ENCODE results near the gene ACTN2. TPM values are rescaled to one million over a fixed set of nuclear protein-coding genes. Genes with fewer than 3 reads are reported as not detected.
A peak's percentile ranks its signal among the peaks of the same experiment; 100 is the strongest.

The ACTN2 gene
- total RNA-seq, 1 donor from 2014 or later, result 660 TPM

DNA sequence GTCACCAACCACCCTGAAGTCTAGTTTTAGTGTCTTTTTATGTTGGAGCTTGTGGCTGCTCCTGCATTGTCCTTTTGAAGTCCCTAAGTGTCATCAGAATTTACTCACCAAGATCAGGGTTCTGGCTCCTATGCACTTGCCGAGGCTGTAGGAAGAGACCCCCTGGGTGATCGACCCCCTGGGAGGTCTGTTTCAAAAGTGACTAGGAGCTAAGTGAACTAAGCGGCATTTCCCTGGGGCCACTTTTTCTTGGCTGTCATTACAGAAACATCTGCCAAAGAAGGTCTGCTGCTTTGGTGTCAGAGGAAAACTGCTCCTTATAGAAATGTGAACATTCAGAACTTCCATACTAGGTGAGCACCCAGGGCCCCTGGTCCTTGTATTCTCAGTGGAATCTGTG lies 39.4 kb downstream of the ACTN2 start:
- H3K4me3 ChIP-seq (ENCODE audit: low read length in 3 of 3), result no peak overlapping the region
- H3K4me1 ChIP-seq (ENCODE audit: control insufficient read depth in 3 of 3, insufficient read depth in 3 of 3, low read length in 3 of 3), result peaks cover 4 to 30% (median 23%) of the 10 kb centered on the region in 3 donors
- H3K27ac ChIP-seq (ENCODE audit: low read depth, low read length), result no peak overlapping the region
- H3K9me3 ChIP-seq (ENCODE audit: control insufficient read depth in 3 of 3, low read length in 3 of 3), result no peaks in the 10 kb centered on the region
- H3K27me3 ChIP-seq (ENCODE audit: control insufficient read depth in 3 of 3, insufficient read depth in 3 of 3, low read length in 3 of 3), result no peaks in the 10 kb centered on the region
- H3K9ac ChIP-seq (ENCODE audit: low read depth in 1 of 3, low read length in 3 of 3), result peak overlapping the region in 1 of 3 donors; percentile 25
- peaks cover 43 to 55% (median 47%) of the 10 kb centered on the region in 3 donors for H3K36me3 ChIP-seq (ENCODE audit: control insufficient read depth in 3 of 3, insufficient read depth in 3 of 3, low read length in 3 of 3)

DNA sequence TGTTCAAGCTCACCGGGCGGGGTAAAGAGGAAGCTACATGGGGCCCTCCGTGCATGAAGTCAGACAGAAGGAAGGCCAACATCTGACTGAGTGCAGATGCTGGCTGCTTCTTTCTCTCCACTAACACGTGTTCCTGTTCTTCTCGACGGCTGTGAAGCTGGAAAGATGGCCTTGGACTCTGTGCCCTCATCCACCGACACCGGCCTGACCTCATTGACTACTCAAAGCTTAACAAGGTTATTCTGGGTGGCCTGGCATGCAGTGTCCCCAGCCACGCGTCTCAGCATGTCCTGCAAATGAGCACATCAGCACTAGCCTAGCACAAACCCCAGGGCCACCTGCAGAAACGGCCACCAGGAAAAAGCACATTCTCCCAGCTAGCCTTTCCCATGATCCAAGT lies 41.2 kb downstream of the ACTN2 start:
- Histone ChIP-seq H3K4me1 (ENCODE audit: control insufficient read depth in 3 of 3, insufficient read depth in 3 of 3, low read length in 3 of 3) (peaks cover 4 to 30% (median 23%) of the 10 kb centered on the region in 3 donors), H3K9ac (ENCODE audit: low read depth in 1 of 3, low read length in 3 of 3) (peak overlapping the region in 1 of 3 donors; percentile 41), H3K27me3 (ENCODE audit: control insufficient read depth in 3 of 3, insufficient read depth in 3 of 3, low read length in 3 of 3) (no peaks in the 10 kb centered on the region), H3K36me3 (ENCODE audit: control insufficient read depth in 3 of 3, insufficient read depth in 3 of 3, low read length in 3 of 3) (peaks cover 41 to 62% (median 51%) of the 10 kb centered on the region in 3 donors), H3K27ac (ENCODE audit: low read depth, low read length) (peak overlapping the region; percentile 41), H3K9me3 (ENCODE audit: control insufficient read depth in 3 of 3, low read length in 3 of 3) (no peaks in the 10 kb centered on the region), H3K4me3 (ENCODE audit: low read length in 3 of 3) (no peak overlapping the region)

DNA sequence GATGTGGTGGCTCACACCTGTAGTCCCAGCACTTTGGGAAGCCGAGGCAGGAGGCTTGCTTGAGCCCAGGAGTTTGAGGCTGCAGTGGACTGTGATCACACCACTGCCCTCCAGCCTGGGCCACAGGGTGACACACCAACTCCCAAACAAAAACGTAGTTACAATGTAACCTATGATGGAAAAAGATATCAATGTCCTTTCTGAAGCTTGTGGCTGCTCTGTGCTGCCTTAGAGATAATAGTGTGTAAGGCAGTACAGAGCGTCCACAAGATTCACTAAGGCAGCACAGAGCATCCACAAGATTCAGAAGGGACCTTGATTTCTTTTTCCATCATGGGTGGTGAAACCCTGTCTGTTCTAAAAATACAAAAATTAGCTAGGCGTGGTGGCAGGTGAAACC lies 42.5 kb downstream of the ACTN2 start:
- peaks cover 4 to 30% (median 23%) of the 10 kb centered on the region in 3 donors for H3K4me1 ChIP-seq (ENCODE audit: control insufficient read depth in 3 of 3, insufficient read depth in 3 of 3, low read length in 3 of 3)
- H3K4me3 ChIP-seq (ENCODE audit: low read length in 3 of 3), result no peak overlapping the region
- H3K27ac ChIP-seq (ENCODE audit: low read depth, low read length), result no peak overlapping the region
- peaks cover 47 to 70% (median 54%) of the 10 kb centered on the region in 3 donors for H3K36me3 ChIP-seq (ENCODE audit: control insufficient read depth in 3 of 3, insufficient read depth in 3 of 3, low read length in 3 of 3)
- no peaks in the 10 kb centered on the region for H3K9me3 ChIP-seq (ENCODE audit: control insufficient read depth in 3 of 3, low read length in 3 of 3)
- H3K27me3 ChIP-seq (ENCODE audit: control insufficient read depth in 3 of 3, insufficient read depth in 3 of 3, low read length in 3 of 3), result no peaks in the 10 kb centered on the region
- peak overlapping the region in 1 of 3 donors; percentile 3 for H3K9ac ChIP-seq (ENCODE audit: low read depth in 1 of 3, low read length in 3 of 3)

DNA sequence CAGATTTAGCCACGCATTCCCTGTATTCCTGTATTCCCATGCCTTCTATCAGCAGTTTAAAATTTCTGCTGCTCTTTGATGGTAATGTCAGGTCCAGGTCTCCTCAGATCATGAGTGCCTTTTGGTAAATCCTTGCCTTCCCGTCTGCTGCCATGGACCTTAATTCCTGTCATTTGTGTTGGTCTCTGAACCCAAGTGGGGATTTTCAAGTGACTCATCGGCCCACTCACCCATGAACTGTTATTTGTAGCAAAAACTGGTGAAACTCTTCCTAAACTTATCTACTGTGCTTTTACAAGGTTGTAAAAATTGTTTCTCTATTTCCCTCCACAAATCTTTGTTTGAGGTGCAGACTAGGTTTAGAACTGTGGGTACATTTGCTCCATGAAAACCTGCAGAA lies 47.4 kb downstream of the ACTN2 start:
- Histone ChIP-seq H3K27ac (ENCODE audit: low read depth, low read length) (no peak overlapping the region), H3K4me1 (ENCODE audit: control insufficient read depth in 3 of 3, insufficient read depth in 3 of 3, low read length in 3 of 3) (peaks cover 0 to 3% (median 0%) of the 10 kb centered on the region in 3 donors), H3K9me3 (ENCODE audit: control insufficient read depth in 3 of 3, low read length in 3 of 3) (no peaks in the 10 kb centered on the region), H3K4me3 (ENCODE audit: low read length in 3 of 3) (no peak overlapping the region), H3K36me3 (ENCODE audit: control insufficient read depth in 3 of 3, insufficient read depth in 3 of 3, low read length in 3 of 3) (peaks cover 58 to 79% (median 64%) of the 10 kb centered on the region in 3 donors), H3K27me3 (ENCODE audit: control insufficient read depth in 3 of 3, insufficient read depth in 3 of 3, low read length in 3 of 3) (no peaks in the 10 kb centered on the region), H3K9ac (ENCODE audit: low read depth in 1 of 3, low read length in 3 of 3) (no peak overlapping the region)

DNA sequence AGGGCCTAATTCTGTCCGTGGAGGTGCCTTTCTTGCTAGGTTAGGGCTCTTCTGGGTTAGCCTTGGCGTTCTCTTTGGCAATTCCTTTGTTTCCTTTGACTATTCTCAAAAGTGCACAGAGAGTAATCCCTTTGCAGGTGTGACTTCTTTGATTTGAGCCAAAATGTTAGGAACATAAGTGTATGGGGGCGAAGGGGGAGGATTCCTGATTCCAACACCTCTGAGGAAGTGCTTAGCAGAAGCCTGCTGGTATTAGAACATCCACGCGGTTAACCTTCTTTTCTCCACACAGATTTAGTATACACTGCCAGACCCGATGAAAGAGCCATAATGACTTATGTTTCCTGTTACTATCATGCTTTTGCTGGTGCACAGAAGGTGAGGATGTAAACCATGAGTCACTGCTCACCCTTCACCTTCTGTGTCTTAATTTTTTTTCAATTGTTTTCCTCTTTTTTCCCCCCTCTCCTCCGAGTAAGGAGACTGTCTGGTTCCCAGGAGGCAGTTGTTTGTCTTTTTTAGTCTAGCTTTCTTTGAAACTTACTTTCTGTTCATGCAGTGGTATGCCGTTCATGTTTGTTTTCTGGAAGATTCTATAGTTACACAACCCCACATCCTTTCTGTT lies 48.0 kb downstream of the ACTN2 start:
- H3K9ac ChIP-seq (ENCODE audit: low read depth in 1 of 3, low read length in 3 of 3), result no peak overlapping the region
- no peak overlapping the region for H3K4me3 ChIP-seq (ENCODE audit: low read length in 3 of 3)
- peaks cover 61 to 81% (median 63%) of the 10 kb centered on the region in 3 donors for H3K36me3 ChIP-seq (ENCODE audit: control insufficient read depth in 3 of 3, insufficient read depth in 3 of 3, low read length in 3 of 3)
- H3K27me3 ChIP-seq (ENCODE audit: control insufficient read depth in 3 of 3, insufficient read depth in 3 of 3, low read length in 3 of 3), result no peaks in the 10 kb centered on the region
- no peak overlapping the region for H3K27ac ChIP-seq (ENCODE audit: low read depth, low read length)
- H3K4me1 ChIP-seq (ENCODE audit: control insufficient read depth in 3 of 3, insufficient read depth in 3 of 3, low read length in 3 of 3), result peaks cover 0 to 1% (median 0%) of the 10 kb centered on the region in 3 donors
- no peaks in the 10 kb centered on the region for H3K9me3 ChIP-seq (ENCODE audit: control insufficient read depth in 3 of 3, low read length in 3 of 3)

DNA sequence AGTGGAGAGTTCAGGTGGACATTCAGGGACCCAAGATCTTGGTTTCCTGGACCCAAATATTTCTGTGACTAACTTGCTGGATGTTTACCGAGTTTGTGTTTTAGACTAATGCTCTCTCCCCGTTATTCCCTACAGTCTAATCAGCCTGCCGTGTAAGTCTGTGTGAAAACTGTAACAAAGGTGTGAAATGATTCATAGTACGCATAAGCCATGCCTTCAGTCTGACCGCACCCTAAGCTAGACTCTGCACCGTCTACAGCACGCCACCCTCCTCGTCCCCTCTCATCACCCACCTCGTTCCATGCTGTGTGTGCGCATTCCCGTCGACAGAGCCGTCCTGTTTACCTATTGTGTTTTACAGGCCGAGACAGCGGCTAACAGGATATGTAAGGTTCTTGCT lies 50.5 kb downstream of the ACTN2 start:
- peaks cover 68 to 88% (median 77%) of the 10 kb centered on the region in 3 donors for H3K36me3 ChIP-seq (ENCODE audit: control insufficient read depth in 3 of 3, insufficient read depth in 3 of 3, low read length in 3 of 3)
- no peak overlapping the region for H3K27ac ChIP-seq (ENCODE audit: low read depth, low read length)
- no peaks in the 10 kb centered on the region for H3K27me3 ChIP-seq (ENCODE audit: control insufficient read depth in 3 of 3, insufficient read depth in 3 of 3, low read length in 3 of 3)
- H3K4me1 ChIP-seq (ENCODE audit: control insufficient read depth in 3 of 3, insufficient read depth in 3 of 3, low read length in 3 of 3), result peaks cover 0 to under 1% (median 0%) of the 10 kb centered on the region in 3 donors
- H3K9ac ChIP-seq (ENCODE audit: low read depth in 1 of 3, low read length in 3 of 3), result no peak overlapping the region
- no peaks in the 10 kb centered on the region for H3K9me3 ChIP-seq (ENCODE audit: control insufficient read depth in 3 of 3, low read length in 3 of 3)
- H3K4me3 ChIP-seq (ENCODE audit: low read length in 3 of 3), result no peak overlapping the region

DNA sequence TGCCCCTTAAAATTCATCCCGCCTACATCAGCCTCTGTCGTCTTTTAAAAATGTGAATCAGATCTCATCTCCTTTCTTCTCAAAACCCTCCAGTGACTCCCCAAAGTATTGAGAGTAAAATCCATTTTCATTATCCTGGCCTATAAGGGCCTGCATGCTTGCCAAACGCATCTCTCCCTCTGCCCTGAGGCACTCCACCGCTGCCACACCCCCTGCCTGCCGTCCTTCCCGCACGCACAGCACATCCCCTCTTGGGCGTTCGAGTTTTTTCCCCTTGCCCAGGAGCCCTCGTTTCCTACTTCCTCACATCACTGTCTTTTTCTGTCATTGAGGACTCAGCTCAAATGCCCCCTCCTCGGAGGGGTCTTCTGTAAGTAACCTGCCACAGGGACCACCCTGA lies 55.5 kb downstream of the ACTN2 start:
- Histone ChIP-seq H3K4me3 (ENCODE audit: low read length in 3 of 3) (no peak overlapping the region), H3K9me3 (ENCODE audit: control insufficient read depth in 3 of 3, low read length in 3 of 3) (no peaks in the 10 kb centered on the region), H3K27ac (ENCODE audit: low read depth, low read length) (no peak overlapping the region), H3K36me3 (ENCODE audit: control insufficient read depth in 3 of 3, insufficient read depth in 3 of 3, low read length in 3 of 3) (peaks cover 71 to 84% (median 73%) of the 10 kb centered on the region in 3 donors), H3K27me3 (ENCODE audit: control insufficient read depth in 3 of 3, insufficient read depth in 3 of 3, low read length in 3 of 3) (no peaks in the 10 kb centered on the region), H3K9ac (ENCODE audit: low read depth in 1 of 3, low read length in 3 of 3) (no peak overlapping the region), H3K4me1 (ENCODE audit: control insufficient read depth in 3 of 3, insufficient read depth in 3 of 3, low read length in 3 of 3) (peaks cover 0 to 12% (median 4%) of the 10 kb centered on the region in 3 donors)

DNA sequence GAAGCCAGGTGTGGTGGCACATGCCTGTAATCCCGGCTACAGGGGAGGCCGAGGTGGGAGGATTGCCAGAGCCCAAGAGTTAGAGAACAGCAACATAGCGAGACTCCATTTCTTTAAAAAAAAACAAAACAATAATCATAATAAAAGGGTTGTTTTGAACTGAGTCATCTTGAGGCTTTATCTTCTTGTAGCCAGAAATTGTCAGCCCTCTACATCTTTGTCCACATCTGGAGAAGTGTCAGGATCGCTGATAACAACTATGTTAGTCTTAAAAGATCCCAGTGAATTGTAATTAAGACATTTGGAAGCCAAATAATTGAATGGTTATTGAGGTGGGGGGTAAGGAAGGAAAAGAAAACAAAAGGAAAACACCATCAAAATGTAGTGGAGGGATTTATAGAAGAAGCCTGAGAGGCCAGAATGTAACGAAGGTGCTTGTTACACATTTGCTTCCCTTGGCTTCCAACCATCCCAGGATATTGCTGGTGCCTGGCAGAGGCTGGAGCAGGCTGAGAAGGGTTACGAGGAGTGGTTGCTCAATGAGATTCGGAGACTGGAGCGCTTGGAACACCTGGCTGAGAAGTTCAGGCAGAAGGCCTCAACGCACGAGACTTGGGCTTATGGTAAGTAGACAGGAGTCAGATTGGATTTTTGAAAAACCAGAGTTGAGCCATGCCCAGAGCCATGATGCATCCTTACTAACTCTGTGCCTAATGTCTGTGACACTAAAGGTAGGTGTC lies 56.3 kb downstream of the ACTN2 start:
- H3K9ac ChIP-seq (ENCODE audit: low read depth in 1 of 3, low read length in 3 of 3), result no peak overlapping the region
- H3K9me3 ChIP-seq (ENCODE audit: control insufficient read depth in 3 of 3, low read length in 3 of 3), result no peaks in the 10 kb centered on the region
- no peak overlapping the region for H3K27ac ChIP-seq (ENCODE audit: low read depth, low read length)
- peaks cover 0 to 12% (median 4%) of the 10 kb centered on the region in 3 donors for H3K4me1 ChIP-seq (ENCODE audit: control insufficient read depth in 3 of 3, insufficient read depth in 3 of 3, low read length in 3 of 3)
- H3K4me3 ChIP-seq (ENCODE audit: low read length in 3 of 3), result no peak overlapping the region
- no peaks in the 10 kb centered on the region for H3K27me3 ChIP-seq (ENCODE audit: control insufficient read depth in 3 of 3, insufficient read depth in 3 of 3, low read length in 3 of 3)
- peaks cover 71 to 84% (median 72%) of the 10 kb centered on the region in 3 donors for H3K36me3 ChIP-seq (ENCODE audit: control insufficient read depth in 3 of 3, insufficient read depth in 3 of 3, low read length in 3 of 3)

DNA sequence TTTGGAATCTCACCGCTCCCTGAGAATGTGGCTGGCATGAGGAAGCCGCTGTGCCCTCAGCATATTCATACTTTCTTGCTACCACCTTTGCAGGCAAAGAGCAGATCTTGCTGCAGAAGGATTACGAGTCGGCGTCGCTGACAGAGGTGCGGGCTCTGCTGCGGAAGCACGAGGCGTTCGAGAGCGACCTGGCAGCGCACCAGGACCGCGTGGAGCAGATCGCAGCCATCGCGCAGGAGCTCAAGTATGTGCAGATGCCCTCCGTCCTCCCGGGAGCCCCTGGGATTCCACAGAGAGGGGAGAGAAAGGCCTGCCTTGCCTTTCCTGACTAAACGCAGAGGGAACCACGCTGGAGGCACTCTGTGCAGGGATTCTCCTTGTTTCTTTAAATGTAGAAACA lies 58.2 kb downstream of the ACTN2 start:
- Histone ChIP-seq H3K27ac (ENCODE audit: low read depth, low read length) (no peak overlapping the region), H3K4me1 (ENCODE audit: control insufficient read depth in 3 of 3, insufficient read depth in 3 of 3, low read length in 3 of 3) (peaks cover 0 to 12% (median 4%) of the 10 kb centered on the region in 3 donors), H3K9ac (ENCODE audit: low read depth in 1 of 3, low read length in 3 of 3) (no peak overlapping the region), H3K36me3 (ENCODE audit: control insufficient read depth in 3 of 3, insufficient read depth in 3 of 3, low read length in 3 of 3) (peaks cover 75 to 84% (median 79%) of the 10 kb centered on the region in 3 donors), H3K9me3 (ENCODE audit: control insufficient read depth in 3 of 3, low read length in 3 of 3) (no peaks in the 10 kb centered on the region), H3K4me3 (ENCODE audit: low read length in 3 of 3) (no peak overlapping the region), H3K27me3 (ENCODE audit: control insufficient read depth in 3 of 3, insufficient read depth in 3 of 3, low read length in 3 of 3) (no peaks in the 10 kb centered on the region)

DNA sequence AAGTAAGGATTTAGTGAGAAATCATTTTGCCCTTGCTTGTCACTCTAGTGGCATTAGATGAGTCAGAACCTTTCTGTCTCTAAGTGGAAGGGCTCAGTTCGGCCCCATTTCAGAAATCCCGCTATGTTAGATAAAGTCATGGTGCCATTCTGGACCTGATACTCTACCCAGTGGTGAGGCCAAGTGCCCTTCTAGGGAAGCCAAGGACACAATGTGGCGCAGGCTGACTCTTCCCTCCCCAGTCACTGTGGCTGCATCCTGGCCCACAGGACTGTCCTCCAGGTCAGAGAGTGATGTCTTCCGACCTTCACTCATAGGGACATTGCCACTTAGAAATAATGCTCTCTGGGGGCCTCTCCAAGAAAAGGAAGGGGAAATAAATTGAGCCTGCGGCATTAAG lies 60.5 kb downstream of the ACTN2 start:
- no peak overlapping the region for H3K4me3 ChIP-seq (ENCODE audit: low read length in 3 of 3)
- no peaks in the 10 kb centered on the region for H3K9me3 ChIP-seq (ENCODE audit: control insufficient read depth in 3 of 3, low read length in 3 of 3)
- H3K9ac ChIP-seq (ENCODE audit: low read depth in 1 of 3, low read length in 3 of 3), result no peak overlapping the region
- H3K27ac ChIP-seq (ENCODE audit: low read depth, low read length), result no peak overlapping the region
- peaks cover 79 to 87% (median 79%) of the 10 kb centered on the region in 3 donors for H3K36me3 ChIP-seq (ENCODE audit: control insufficient read depth in 3 of 3, insufficient read depth in 3 of 3, low read length in 3 of 3)
- peaks cover 0 to 12% (median 4%) of the 10 kb centered on the region in 3 donors for H3K4me1 ChIP-seq (ENCODE audit: control insufficient read depth in 3 of 3, insufficient read depth in 3 of 3, low read length in 3 of 3)
- H3K27me3 ChIP-seq (ENCODE audit: control insufficient read depth in 3 of 3, insufficient read depth in 3 of 3, low read length in 3 of 3), result no peaks in the 10 kb centered on the region

Measured in skeletal muscle tissue (tissue), 4 donors.